ENCODE results near the gene TRIM3.

GRCh38 chr11:6453152-6453551 lies 20.6 kb downstream of the TRIM3 start:
- no peak for TF ChIP-seq GATA2 (IDR thresholded peaks at IDR 0.05; ENCODE audit: low read depth, low read length)
- TF ChIP-seq GATA3 (IDR thresholded peaks at IDR 0.05; ENCODE audit: low read depth, low read length), result no peak
